ENCODE data around the gene NOTCH4.

NOTCH4 gene

DNA sequence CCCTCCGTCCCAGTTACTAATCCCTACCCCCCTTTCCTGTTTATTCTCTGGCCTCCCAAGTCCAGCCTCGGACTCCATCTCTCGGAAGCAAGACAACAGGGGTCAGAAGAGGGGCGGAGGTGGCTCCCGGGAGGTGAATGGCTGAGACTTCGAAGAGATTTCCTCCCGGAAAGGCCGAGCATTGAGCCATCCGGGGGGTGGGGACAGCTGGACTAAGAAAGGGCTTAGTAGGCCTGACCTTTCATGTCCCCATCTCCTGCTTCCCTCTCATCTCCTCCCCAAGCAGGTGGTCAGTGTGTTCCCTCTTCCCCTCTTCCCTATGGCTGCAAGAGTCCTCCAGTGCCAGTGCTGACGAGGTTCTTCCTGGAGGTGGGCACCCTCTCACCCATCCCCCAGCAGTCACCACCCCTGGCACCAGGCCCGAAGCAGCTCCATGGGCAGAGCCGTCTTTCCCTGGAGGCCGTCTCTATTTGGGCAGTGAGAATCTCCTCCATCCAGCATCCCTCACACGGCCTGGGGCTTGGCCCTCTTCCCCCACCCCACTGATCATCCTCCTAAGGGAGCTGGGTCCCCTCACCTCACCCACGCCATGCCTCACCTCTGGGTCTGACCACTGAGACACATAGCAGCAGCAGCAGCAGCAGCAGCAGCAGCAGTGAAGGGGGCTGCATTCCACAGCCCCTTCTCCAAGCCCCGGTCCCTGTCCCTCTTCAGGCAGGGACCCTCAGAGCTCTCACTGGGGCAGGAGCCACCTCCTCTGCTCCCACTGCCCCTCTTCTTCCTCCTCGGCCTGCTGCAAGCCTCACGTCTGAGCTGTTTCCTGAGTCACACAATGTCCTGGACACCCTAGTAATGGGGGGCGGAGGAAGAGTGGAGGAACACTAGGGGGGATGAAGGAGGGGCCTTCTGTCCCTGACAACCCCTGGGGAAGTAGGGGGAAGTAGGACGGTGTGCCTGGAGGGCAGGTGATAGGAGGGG is at the start of gene NOTCH4:
NOTCH4 (minus strand) TSS at position 810 of the 978 bp plus-strand sequence; CDS start at position 671, 139 bp downstream.
- no peak for TF ChIP-seq TCF12 (IDR thresholded peaks at IDR 0.05; ENCODE audit: low read depth)
- no peak for TF ChIP-seq YY1 (IDR thresholded peaks at IDR 0.05; ENCODE audit: low read depth)
- TF ChIP-seq, protein P1, sequence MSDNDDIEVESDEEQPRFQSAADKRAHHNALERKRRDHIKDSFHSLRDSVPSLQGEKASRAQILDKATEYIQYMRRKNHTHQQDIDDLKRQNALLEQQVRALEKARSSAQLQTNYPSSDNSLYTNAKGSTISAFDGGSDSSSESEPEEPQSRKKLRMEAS (IDR thresholded peaks at IDR 0.05) = no peak

DNA sequence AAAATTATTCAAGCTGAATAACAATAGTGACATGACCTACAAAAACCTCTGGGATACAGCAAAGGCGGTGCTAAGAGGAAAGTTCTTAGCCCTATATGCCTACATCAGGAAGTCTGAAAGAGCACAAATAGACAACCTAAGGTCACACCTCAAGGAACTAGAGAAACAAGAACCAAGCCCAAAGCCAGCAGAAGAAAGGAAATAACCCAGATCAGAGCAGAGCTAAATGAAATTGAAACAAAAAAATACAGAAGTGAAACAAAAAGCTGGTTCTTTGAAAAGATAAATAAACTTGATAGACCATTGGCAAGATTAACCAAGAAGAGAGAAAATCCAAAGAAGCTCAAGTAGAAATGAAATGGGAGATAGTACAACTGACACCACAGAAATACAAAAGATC is 47.6 kb upstream of the NOTCH4 start:
- TF ChIP-seq, protein P1 (IDR thresholded peaks at IDR 0.05) = no peak
- TF ChIP-seq ZBTB7A (IDR thresholded peaks at IDR 0.05; ENCODE audit: low read depth) = no peak
- TF ChIP-seq CEBPB (IDR thresholded peaks at IDR 0.05) = no peak
- TF ChIP-seq EGR1 (IDR thresholded peaks at IDR 0.05) = no peak
- TF ChIP-seq, protein P2, sequence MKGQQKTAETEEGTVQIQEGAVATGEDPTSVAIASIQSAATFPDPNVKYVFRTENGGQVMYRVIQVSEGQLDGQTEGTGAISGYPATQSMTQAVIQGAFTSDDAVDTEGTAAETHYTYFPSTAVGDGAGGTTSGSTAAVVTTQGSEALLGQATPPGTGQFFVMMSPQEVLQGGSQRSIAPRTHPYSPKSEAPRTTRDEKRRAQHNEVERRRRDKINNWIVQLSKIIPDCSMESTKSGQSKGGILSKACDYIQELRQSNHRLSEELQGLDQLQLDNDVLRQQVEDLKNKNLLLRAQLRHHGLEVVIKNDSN (IDR thresholded peaks at IDR 0.05) = no peak
- TF ChIP-seq RAD21 (IDR thresholded peaks at IDR 0.05; ENCODE audit: low read depth) = no peak
- no peak for TF ChIP-seq TEAD4 (IDR thresholded peaks at IDR 0.05)
- no peak for TF ChIP-seq YY1 (IDR thresholded peaks at IDR 0.05; ENCODE audit: low read depth)
- TF ChIP-seq EP300 (IDR thresholded peaks at IDR 0.05; ENCODE audit: borderline replicate concordance) = no peak
- no peak for TF ChIP-seq NFIC (IDR thresholded peaks at IDR 0.05)
- TF ChIP-seq TAF1 (IDR thresholded peaks at IDR 0.05; ENCODE audit: low read depth) = no peak
- TF ChIP-seq TCF12 (IDR thresholded peaks at IDR 0.05; ENCODE audit: low read depth) = no peak
- no peak for TF ChIP-seq FOXM1 (IDR thresholded peaks at IDR 0.05; ENCODE audit: borderline replicate concordance, low read depth)
- TF ChIP-seq, protein P3, sequence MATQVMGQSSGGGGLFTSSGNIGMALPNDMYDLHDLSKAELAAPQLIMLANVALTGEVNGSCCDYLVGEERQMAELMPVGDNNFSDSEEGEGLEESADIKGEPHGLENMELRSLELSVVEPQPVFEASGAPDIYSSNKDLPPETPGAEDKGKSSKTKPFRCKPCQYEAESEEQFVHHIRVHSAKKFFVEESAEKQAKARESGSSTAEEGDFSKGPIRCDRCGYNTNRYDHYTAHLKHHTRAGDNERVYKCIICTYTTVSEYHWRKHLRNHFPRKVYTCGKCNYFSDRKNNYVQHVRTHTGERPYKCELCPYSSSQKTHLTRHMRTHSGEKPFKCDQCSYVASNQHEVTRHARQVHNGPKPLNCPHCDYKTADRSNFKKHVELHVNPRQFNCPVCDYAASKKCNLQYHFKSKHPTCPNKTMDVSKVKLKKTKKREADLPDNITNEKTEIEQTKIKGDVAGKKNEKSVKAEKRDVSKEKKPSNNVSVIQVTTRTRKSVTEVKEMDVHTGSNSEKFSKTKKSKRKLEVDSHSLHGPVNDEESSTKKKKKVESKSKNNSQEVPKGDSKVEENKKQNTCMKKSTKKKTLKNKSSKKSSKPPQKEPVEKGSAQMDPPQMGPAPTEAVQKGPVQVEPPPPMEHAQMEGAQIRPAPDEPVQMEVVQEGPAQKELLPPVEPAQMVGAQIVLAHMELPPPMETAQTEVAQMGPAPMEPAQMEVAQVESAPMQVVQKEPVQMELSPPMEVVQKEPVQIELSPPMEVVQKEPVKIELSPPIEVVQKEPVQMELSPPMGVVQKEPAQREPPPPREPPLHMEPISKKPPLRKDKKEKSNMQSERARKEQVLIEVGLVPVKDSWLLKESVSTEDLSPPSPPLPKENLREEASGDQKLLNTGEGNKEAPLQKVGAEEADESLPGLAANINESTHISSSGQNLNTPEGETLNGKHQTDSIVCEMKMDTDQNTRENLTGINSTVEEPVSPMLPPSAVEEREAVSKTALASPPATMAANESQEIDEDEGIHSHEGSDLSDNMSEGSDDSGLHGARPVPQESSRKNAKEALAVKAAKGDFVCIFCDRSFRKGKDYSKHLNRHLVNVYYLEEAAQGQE (IDR thresholded peaks at IDR 0.05; ENCODE audit: low read depth) = no peak
- no peak for TF ChIP-seq CREB1 (IDR thresholded peaks at IDR 0.05; ENCODE audit: low read depth)

GRCh38 chr6:32267035-32267434 is 43.2 kb upstream of the NOTCH4 start:
- TF ChIP-seq TEAD4 (IDR thresholded peaks at IDR 0.05) (no peak), ZBTB7A (IDR thresholded peaks at IDR 0.05; ENCODE audit: low read depth) (no peak), RAD21 (IDR thresholded peaks at IDR 0.05; ENCODE audit: low read depth) (no peak), FOXM1 (IDR thresholded peaks at IDR 0.05; ENCODE audit: borderline replicate concordance, low read depth) (no peak), YY1 (IDR thresholded peaks at IDR 0.05; ENCODE audit: low read depth) (no peak), NFIC (IDR thresholded peaks at IDR 0.05) (no peak), CEBPB (IDR thresholded peaks at IDR 0.05) (no peak), EP300 (IDR thresholded peaks at IDR 0.05; ENCODE audit: borderline replicate concordance) (no peak), CREB1 (IDR thresholded peaks at IDR 0.05; ENCODE audit: low read depth) (no peak)
- TF ChIP-seq, protein P2 (IDR thresholded peaks at IDR 0.05) = no peak

- TF ChIP-seq RAD21 (IDR thresholded peaks at IDR 0.05; ENCODE audit: low read depth) = peak; percentile 40; the same call in 1 of the 2 replicates
- no peak for TF ChIP-seq NFIC (IDR thresholded peaks at IDR 0.05)
- TF ChIP-seq TCF12 (IDR thresholded peaks at IDR 0.05; ENCODE audit: low read depth) = peak; percentile 34; the same call in 1 of the 2 replicates
- TF ChIP-seq TEAD4 (IDR thresholded peaks at IDR 0.05) = peak; percentile 73
- no peak for TF ChIP-seq EGR1 (IDR thresholded peaks at IDR 0.05)
- TF ChIP-seq ZBTB7A (IDR thresholded peaks at IDR 0.05; ENCODE audit: low read depth) = peak; percentile 77; the same call in 1 of the 2 replicates
Measured at GRCh38 chr6:32255199-32256153, 31.6 kb upstream of the NOTCH4 start.

DNA sequence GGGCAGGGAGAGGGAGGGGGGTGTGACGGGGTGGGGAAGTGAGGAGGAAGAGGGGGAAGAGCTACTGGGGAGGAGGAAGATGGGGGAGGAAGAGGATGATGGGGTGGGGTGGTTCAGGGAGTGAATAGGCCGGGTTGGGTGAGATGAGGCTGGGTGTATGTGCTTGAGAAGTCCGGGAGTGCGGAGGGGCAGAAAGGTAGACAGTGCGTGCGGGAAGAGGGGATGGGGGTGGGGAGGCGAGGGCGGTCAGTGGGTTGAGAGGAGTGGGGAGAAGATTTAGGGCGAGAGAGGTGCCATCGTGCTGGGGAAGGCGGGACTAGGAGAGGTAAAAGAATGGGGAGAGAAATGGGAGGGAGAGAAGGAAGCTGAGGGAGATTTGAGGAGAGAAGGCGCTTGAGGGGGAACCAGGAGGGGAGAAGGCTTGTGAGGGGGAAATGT is 30.9 kb upstream of the NOTCH4 start:
- no peak for TF ChIP-seq RAD21 (IDR thresholded peaks at IDR 0.05; ENCODE audit: low read depth)
- no peak for TF ChIP-seq FOXM1 (IDR thresholded peaks at IDR 0.05; ENCODE audit: borderline replicate concordance, low read depth)
- TF ChIP-seq EP300 (IDR thresholded peaks at IDR 0.05; ENCODE audit: borderline replicate concordance) = no peak
- TF ChIP-seq ZBTB7A (IDR thresholded peaks at IDR 0.05; ENCODE audit: low read depth) = no peak

- TF ChIP-seq TAF1 (IDR thresholded peaks at IDR 0.05; ENCODE audit: low read depth) = no peak
- no peak for TF ChIP-seq EGR1 (IDR thresholded peaks at IDR 0.05)
- TF ChIP-seq, protein P1 (IDR thresholded peaks at IDR 0.05) = no peak
- TF ChIP-seq ZBTB7A (IDR thresholded peaks at IDR 0.05; ENCODE audit: low read depth) = no peak
- no peak for TF ChIP-seq EP300 (IDR thresholded peaks at IDR 0.05; ENCODE audit: borderline replicate concordance)
- TF ChIP-seq NFIC (IDR thresholded peaks at IDR 0.05) = no peak
- TF ChIP-seq RAD21 (IDR thresholded peaks at IDR 0.05; ENCODE audit: low read depth) = no peak
- TF ChIP-seq FOXM1 (IDR thresholded peaks at IDR 0.05; ENCODE audit: borderline replicate concordance, low read depth) = no peak
- TF ChIP-seq, protein P3 (IDR thresholded peaks at IDR 0.05; ENCODE audit: low read depth) = no peak
- TF ChIP-seq YY1 (IDR thresholded peaks at IDR 0.05; ENCODE audit: low read depth) = no peak
- TF ChIP-seq, protein P2 (IDR thresholded peaks at IDR 0.05) = no peak
Measured at GRCh38 chr6:32252331-32253009, 28.6 kb upstream of the NOTCH4 start.
